Measurements from ENCODE around the gene HIPK2. TPM values are rescaled to one million over a fixed set of nuclear protein-coding genes. Genes with fewer than 3 reads are reported as not detected.

Gene HIPK2
- total and polyA plus RNA-seq, 2 donors (not counting 3 experiments of a cell fraction or from before 2014, with no cell fraction given) = 9.0 to 43.8 TPM

DNA sequence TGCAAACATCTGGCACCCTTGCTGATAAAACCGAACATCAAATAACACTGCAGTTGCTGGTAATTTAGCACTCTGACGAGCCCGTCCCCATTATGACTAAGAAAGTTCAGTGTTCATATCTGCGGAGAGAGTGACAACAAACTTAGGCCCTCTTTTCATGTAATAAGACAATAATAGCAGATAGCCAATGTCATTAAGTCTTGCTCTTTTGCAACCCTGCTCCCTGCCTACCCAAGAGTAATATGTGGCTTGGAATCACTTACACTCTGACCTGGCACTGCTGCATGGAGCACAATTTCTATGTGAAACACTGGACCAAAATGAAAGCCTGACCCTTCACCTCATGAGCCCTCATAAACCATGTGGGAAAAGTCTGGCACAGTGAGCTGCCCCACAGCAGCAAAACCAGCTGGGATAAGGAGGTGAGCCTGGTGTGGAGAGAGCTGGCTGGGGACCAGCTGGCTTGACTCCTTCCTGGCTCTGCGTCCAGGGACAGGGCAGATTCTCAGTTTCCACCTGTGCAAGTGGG is 86.5 kb downstream of the HIPK2 start:
- no peak for FAIRE-seq
- H3K4me3 ChIP-seq (replicated peaks in 1 of 3; ENCODE audit: insufficient read depth in 1 of 3, low read depth in 1 of 3, low read length in 3 of 3) = no peak overlapping the region
- POLR2A ChIA-PET = no interaction called here
- H3K9me3 ChIP-seq (replicated peaks; ENCODE audit: control insufficient read depth, insufficient read depth, low read length) = no peaks in the 10 kb centered on the region
- BruUV-seq (replicated peaks) = no TSS peak
- H3K4me1 ChIP-seq (ENCODE audit: control insufficient read depth, extremely low read depth, insufficient read depth, low read length) = no peaks in the 10 kb centered on the region
- no peak for TF ChIP-seq JUN (IDR thresholded peaks at IDR 0.05; ENCODE audit: borderline replicate concordance, insufficient read depth, insufficient read length, low read depth)
- TF ChIP-seq, protein P1, sequence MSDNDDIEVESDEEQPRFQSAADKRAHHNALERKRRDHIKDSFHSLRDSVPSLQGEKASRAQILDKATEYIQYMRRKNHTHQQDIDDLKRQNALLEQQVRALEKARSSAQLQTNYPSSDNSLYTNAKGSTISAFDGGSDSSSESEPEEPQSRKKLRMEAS (IDR thresholded peaks at IDR 0.05; ENCODE audit: insufficient read depth, insufficient read length) = no peak
- no peak for TF ChIP-seq MYC (IDR thresholded peaks at IDR 0.05; ENCODE audit: low read depth, low read length)
- TF ChIP-seq GATA2 (IDR thresholded peaks at IDR 0.05; ENCODE audit: insufficient read depth, insufficient read length, low read depth, low read length) = no peak
- no peak for TF ChIP-seq POLR2AphosphoS5 (IDR thresholded peaks at IDR 0.05; ENCODE audit: insufficient read depth, low read depth, low read length)
- no peak for TF ChIP-seq FOS (IDR thresholded peaks at IDR 0.05; ENCODE audit: borderline replicate concordance, insufficient read depth, low read length)
- no peak overlapping the region for H3K27ac ChIP-seq (ENCODE audit: insufficient read depth, low read depth, low read length)
- H3K36me3 ChIP-seq (ENCODE audit: control insufficient read depth in 2 of 2, extremely low read depth in 1 of 2, insufficient read depth in 2 of 2, low read length in 2 of 2) = peaks cover 0 to 4% of the 10 kb centered on the region in 2 experiments
- dilution Hi-C loops (cut with MboI; ENCODE audit: extremely low pct_ligation_motif_present, low sequenced_read_pairs) = no loop called here
- H3K9ac ChIP-seq (replicated peaks; ENCODE audit: extremely low read depth, insufficient read depth, low read length) = no peak overlapping the region
- H3K27me3 ChIP-seq (ENCODE audit: control insufficient read depth in 2 of 2, insufficient read depth in 2 of 2, low read length in 2 of 2) = no peaks in the 10 kb centered on the region
- no peaks in the 10 kb centered on the region for H3K9me1 ChIP-seq (replicated peaks; ENCODE audit: control insufficient read depth, extremely low read depth, insufficient read depth, low read length)
- peaks cover 32% of the 10 kb centered on the region for H3K79me2 ChIP-seq (ENCODE audit: control insufficient read depth, insufficient read depth, low read length)
- intact Hi-C loops (cut with micrococcal nuclease) = no loop called here
- H3K4me2 ChIP-seq (ENCODE audit: insufficient read depth, low read length) = no peak overlapping the region
- no peak for DNase-seq (ENCODE audit: low read depth, low spot score)
- no peaks in the 10 kb centered on the region for H4K20me1 ChIP-seq (replicated peaks; ENCODE audit: control insufficient read depth, extremely low read depth, insufficient read depth, low read length)
- CTCF ChIA-PET = interaction anchor here (1.1 to 2.1 kb wide), 4 partner anchors 10 to 311 kb away, joined by 3 to 5 read pairs (median 4); no protein-coding TSS in a partner anchor
- no peak overlapping the region for H2AFZ ChIP-seq (ENCODE audit: low read depth, low read length)

DNA sequence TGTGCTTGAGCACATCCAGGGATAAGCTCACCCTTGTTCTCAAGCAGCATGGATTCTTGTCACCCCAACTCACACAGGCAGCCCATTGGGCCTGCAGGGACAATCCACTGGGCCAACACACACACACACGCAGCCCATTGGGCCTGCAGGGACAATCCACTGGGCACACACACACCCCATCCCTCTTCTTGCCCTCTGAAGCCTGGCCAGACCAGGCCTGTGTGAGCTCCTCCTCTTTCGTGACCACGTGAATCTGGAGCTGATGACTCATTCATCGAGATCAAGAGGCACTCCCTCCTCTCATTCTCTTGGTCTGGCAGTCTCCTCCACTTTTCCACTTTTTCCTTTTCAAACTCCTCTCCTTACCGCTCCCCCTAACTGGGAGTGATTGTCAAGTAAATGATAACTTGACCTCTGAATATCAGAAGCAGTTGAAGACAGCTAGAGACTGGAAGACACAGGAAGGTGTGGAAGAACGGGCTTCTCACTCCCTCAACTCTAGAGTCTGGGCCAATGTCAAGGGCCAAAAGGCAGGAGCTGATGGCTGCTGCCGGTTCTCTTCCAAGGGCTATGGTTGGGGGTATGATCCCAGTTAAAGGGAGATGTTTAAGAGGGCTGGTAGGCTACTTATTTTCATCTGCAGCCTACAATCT is 89.7 kb downstream of the HIPK2 start:
- Histone ChIP-seq H3K4me3 (replicated peaks in 1 of 3; ENCODE audit: insufficient read depth in 1 of 3, low read depth in 1 of 3, low read length in 3 of 3) (no peak overlapping the region), H4K20me1 (replicated peaks; ENCODE audit: control insufficient read depth, extremely low read depth, insufficient read depth, low read length) (no peaks in the 10 kb centered on the region), H3K79me2 (ENCODE audit: control insufficient read depth, insufficient read depth, low read length) (peaks cover 21% of the 10 kb centered on the region), H3K9me1 (replicated peaks; ENCODE audit: control insufficient read depth, extremely low read depth, insufficient read depth, low read length) (no peaks in the 10 kb centered on the region), H3K4me1 (ENCODE audit: control insufficient read depth, extremely low read depth, insufficient read depth, low read length) (peaks cover 5% of the 10 kb centered on the region), H2AFZ (ENCODE audit: low read depth, low read length) (no peak overlapping the region), H3K4me2 (ENCODE audit: insufficient read depth, low read length) (no peak overlapping the region), H3K9me3 (replicated peaks; ENCODE audit: control insufficient read depth, insufficient read depth, low read length) (no peaks in the 10 kb centered on the region), H3K27me3 (ENCODE audit: control insufficient read depth in 2 of 2, insufficient read depth in 2 of 2, low read length in 2 of 2) (no peaks in the 10 kb centered on the region), H3K9ac (replicated peaks; ENCODE audit: extremely low read depth, insufficient read depth, low read length) (no peak overlapping the region), H3K27ac (ENCODE audit: insufficient read depth, low read depth, low read length) (no peak overlapping the region), H3K36me3 (ENCODE audit: control insufficient read depth in 2 of 2, extremely low read depth in 1 of 2, insufficient read depth in 2 of 2, low read length in 2 of 2) (peaks cover 0 to 4% of the 10 kb centered on the region in 2 experiments)
- peak; percentile 10 for TF ChIP-seq JUN (IDR thresholded peaks at IDR 0.05; ENCODE audit: borderline replicate concordance, insufficient read depth, insufficient read length, low read depth)
- TF ChIP-seq POLR2A (IDR thresholded peaks at IDR 0.05; ENCODE audit: low read depth, low read length) = no peak
- no TSS peak for BruUV-seq (replicated peaks)
- FAIRE-seq (no peak), DNase-seq (ENCODE audit: low read depth, low spot score) (no peak)
- dilution Hi-C loops (cut with MboI; ENCODE audit: extremely low pct_ligation_motif_present, low sequenced_read_pairs) = no loop called here
- ChIA-PET CTCF (interaction anchor here (1.1 to 2.2 kb wide), 2 partner anchors 41 to 42 kb away, joined by 3 to 9 read pairs; no protein-coding TSS in a partner anchor), POLR2A (no interaction called here)
- intact Hi-C loops (cut with micrococcal nuclease) = no loop called here

Data from endothelial cell of umbilical vein (primary cell).